ENCODE results near the gene SH3BP5. TPM values are rescaled to one million over a fixed set of nuclear protein-coding genes. Genes with fewer than 3 reads are reported as not detected.

The SH3BP5 gene
- total RNA-seq, 1 donor from 2014 or later = 6.3 TPM

- Histone ChIP-seq H3K27me3 (ENCODE audit: control insufficient read depth, insufficient read depth, low read length) (no peaks in the 10 kb centered on the region), H3K4me3 (ENCODE audit: low read depth, low read length) (no peak overlapping the region), H3K36me3 (ENCODE audit: control insufficient read depth, insufficient read depth, low read length) (no peaks in the 10 kb centered on the region)
- FAIRE-seq (no peak), DNase-seq (ENCODE audit: low read depth) (peak; percentile 97)
- TF ChIP-seq CTCF (IDR thresholded peaks at IDR 0.05; ENCODE audit: insufficient read depth, low read length, severe bottlenecking) = no peak
Measured at GRCh38 chr3:15310491-15311370, 21.7 kb downstream of the SH3BP5 start.

- Histone ChIP-seq H3K4me3 (ENCODE audit: low read depth, low read length) (no peak overlapping the region), H3K27me3 (ENCODE audit: control insufficient read depth, insufficient read depth, low read length) (no peaks in the 10 kb centered on the region), H3K36me3 (ENCODE audit: control insufficient read depth, insufficient read depth, low read length) (no peaks in the 10 kb centered on the region)
- no peak for FAIRE-seq
- TF ChIP-seq CTCF (IDR thresholded peaks at IDR 0.05; ENCODE audit: insufficient read depth, low read length, severe bottlenecking) = no peak
- DNase-seq (ENCODE audit: low read depth) = peak; percentile 44
Measured at GRCh38 chr3:15309662-15310335, 22.6 kb downstream of the SH3BP5 start.

GRCh38 chr3:15307580-15307979 lies 24.8 kb downstream of the SH3BP5 start:
- DNase-seq (ENCODE audit: low read depth) = no peak
- Histone ChIP-seq H3K36me3 (ENCODE audit: control insufficient read depth, insufficient read depth, low read length) (no peaks in the 10 kb centered on the region), H3K27me3 (ENCODE audit: control insufficient read depth, insufficient read depth, low read length) (no peaks in the 10 kb centered on the region), H3K4me3 (ENCODE audit: low read depth, low read length) (no peak overlapping the region)
- no peak for TF ChIP-seq CTCF (IDR thresholded peaks at IDR 0.05; ENCODE audit: insufficient read depth, low read length, severe bottlenecking)
- no peak for FAIRE-seq

GRCh38 chr3:15306979-15307359 lies 25.4 kb downstream of the SH3BP5 start:
- Histone ChIP-seq H3K36me3 (ENCODE audit: control insufficient read depth, insufficient read depth, low read length) (no peaks in the 10 kb centered on the region), H3K27me3 (ENCODE audit: control insufficient read depth, insufficient read depth, low read length) (no peaks in the 10 kb centered on the region), H3K4me3 (ENCODE audit: low read depth, low read length) (no peak overlapping the region)
- TF ChIP-seq CTCF (IDR thresholded peaks at IDR 0.05; ENCODE audit: insufficient read depth, low read length, severe bottlenecking) = no peak
- FAIRE-seq = no peak
- DNase-seq (ENCODE audit: low read depth) = no peak

GRCh38 chr3:15305359-15305844 lies 27.0 kb downstream of the SH3BP5 start:
- Histone ChIP-seq H3K4me3 (ENCODE audit: low read depth, low read length) (no peak overlapping the region), H3K27me3 (ENCODE audit: control insufficient read depth, insufficient read depth, low read length) (no peaks in the 10 kb centered on the region), H3K36me3 (ENCODE audit: control insufficient read depth, insufficient read depth, low read length) (no peaks in the 10 kb centered on the region)
- no peak for DNase-seq (ENCODE audit: low read depth)
- no peak for FAIRE-seq
- TF ChIP-seq CTCF (IDR thresholded peaks at IDR 0.05; ENCODE audit: insufficient read depth, low read length, severe bottlenecking) = peak; percentile 33
